Measurements from ENCODE around the gene MACF1.

Gene MACF1

DNA sequence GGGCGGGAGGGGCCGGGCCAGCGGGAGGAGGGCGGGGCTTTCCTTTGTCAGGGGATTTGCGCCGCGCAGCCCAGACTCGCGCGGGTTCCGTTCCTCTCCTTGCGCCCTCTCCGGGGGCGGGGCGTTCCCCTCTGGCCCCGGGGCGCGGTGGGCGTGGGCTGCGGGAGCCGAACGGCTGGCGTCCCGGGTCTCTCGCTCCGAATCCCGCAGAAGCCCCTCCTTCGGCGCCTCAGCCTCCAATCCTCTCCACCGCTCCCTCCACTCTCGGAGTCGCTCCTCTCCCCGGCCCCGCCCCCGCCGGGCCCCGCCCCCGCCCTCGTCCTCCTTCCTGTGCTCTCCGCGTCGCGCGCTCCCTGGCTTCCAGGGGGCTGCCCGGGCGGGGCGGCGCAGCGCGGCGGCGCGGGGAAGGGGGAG is 204.2 kb downstream of the MACF1 start:
- TF ChIP-seq, protein P1, sequence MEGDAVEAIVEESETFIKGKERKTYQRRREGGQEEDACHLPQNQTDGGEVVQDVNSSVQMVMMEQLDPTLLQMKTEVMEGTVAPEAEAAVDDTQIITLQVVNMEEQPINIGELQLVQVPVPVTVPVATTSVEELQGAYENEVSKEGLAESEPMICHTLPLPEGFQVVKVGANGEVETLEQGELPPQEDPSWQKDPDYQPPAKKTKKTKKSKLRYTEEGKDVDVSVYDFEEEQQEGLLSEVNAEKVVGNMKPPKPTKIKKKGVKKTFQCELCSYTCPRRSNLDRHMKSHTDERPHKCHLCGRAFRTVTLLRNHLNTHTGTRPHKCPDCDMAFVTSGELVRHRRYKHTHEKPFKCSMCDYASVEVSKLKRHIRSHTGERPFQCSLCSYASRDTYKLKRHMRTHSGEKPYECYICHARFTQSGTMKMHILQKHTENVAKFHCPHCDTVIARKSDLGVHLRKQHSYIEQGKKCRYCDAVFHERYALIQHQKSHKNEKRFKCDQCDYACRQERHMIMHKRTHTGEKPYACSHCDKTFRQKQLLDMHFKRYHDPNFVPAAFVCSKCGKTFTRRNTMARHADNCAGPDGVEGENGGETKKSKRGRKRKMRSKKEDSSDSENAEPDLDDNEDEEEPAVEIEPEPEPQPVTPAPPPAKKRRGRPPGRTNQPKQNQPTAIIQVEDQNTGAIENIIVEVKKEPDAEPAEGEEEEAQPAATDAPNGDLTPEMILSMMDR (IDR thresholded peaks at IDR 0.05; ENCODE audit: extremely low read depth, insufficient read depth, missing control alignments), result no peak
- in situ Hi-C loops (cut with MboI; ENCODE audit: low pct_unique_long_range_greater_than_20kb, low sequenced_read_pairs, unreplicated experiment), result no loop called here
- peak; percentile 97 for DNase-seq (ENCODE audit: low spot score)

DNA sequence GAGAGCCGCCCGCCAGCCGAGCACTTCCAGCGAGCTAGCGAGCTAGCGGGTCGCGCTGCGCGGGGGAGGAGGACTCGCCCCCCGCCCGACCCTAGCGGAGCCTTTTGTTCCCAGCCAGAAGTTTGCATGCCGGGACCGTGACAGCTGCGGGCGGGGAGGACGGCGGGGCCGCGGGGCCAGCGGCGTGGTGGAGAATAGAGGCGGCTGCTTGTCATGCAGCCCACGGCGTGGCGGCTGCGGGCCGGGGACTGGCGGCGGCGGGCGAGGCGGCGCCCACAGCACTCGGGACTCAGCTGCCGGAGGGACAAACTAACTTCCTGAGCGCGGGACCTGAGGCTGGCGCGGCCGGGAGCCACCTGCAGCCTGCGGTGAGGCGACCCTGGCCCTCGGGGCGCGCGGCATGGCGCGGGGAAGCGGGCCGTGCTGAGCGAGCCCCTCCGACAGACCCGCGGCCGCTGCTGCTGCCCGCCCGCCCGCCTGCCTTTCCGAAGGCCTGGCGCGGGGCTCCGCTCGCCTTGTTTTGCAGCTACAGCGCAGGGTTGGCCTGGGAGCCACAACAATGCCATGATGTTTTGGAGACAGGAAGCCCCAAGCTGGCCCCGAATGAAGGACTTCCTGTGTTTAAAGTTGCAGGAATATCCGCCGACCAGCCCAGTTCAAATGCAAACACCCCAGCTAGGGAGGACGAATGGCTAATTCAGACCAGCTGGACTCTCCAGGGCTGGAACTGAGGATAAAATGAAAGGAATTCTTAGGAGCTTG is 204.7 kb downstream of the MACF1 start:
- DNase-seq (ENCODE audit: low spot score), result no peak
- in situ Hi-C loops (cut with MboI; ENCODE audit: low pct_unique_long_range_greater_than_20kb, low sequenced_read_pairs, unreplicated experiment), result no loop called here
- TF ChIP-seq, protein P1 (IDR thresholded peaks at IDR 0.05; ENCODE audit: extremely low read depth, insufficient read depth, missing control alignments), result no peak

DNA sequence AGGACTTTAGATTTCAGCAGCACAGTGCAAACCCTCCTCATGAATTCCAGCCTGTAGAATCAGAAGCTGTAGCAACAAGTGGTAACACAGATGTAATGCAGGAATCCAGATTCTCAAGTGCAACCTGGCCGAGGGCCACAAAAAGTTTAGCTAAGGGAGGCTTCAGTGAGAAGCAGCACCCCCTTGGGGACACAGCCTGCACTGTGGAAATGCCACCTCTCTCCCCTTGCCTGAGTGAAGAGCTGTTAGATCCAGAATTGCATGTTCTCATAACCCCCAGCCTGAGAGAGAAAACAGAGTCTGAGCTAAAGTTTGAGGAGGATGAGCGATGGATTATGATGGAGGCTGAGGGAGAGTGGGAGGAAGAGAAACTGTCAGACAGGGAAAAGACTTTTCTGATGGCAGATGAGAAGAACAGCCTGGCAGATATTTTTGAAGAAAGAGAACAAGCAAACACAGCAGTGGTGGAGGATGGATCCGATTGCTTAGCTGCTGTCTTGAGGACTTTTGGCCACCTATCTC is 206.5 kb downstream of the MACF1 start:
- DNase-seq (ENCODE audit: low spot score), result peak; percentile 76
- in situ Hi-C loops (cut with MboI; ENCODE audit: low pct_unique_long_range_greater_than_20kb, low sequenced_read_pairs, unreplicated experiment), result no loop called here
- TF ChIP-seq, protein P1 (IDR thresholded peaks at IDR 0.05; ENCODE audit: extremely low read depth, insufficient read depth, missing control alignments), result peak; percentile 67

DNA sequence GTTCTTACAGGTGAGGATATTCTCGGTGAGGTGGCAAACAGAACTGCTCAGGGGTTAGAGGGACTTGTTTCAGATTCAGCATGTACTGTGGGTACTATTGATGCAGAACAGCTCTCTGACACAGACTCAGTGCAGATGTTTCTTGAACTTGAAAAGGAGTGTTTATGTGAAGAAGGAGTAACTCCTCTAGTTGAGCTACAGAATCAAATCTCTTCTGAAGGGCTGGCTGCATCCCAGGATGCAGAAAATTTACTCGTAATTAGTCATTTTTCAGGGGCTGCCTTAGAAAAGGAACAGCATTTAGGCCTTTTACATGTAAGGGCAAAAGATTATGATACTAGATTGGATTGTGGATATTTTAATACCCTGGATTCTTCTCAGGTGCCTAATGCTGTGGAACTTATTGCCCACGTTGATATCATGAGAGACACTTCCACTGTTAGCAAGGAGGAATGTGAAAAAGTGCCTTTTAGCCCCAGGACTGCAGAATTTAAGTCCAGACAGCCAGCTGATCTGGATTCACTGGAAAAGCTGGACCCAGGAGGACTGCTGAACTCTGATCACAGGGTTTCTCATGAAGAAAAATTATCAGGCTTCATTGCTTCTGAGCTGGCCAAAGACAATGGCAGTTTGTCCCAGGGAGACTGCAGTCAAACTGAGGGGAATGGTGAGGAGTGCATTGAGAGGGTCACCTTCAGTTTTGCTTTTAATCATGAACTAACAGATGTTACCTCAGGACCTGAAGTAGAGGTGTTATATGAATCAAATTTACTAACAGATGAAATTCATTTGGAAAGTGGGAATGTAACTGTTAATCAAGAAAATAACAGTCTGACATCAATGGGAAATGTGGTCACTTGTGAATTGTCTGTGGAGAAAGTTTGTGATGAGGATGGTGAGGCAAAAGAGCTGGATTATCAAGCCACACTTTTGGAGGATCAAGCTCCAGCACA is 207.3 kb downstream of the MACF1 start:
- TF ChIP-seq, protein P1 (IDR thresholded peaks at IDR 0.05; ENCODE audit: extremely low read depth, insufficient read depth, missing control alignments), result no peak
- peak; percentile 65 for DNase-seq (ENCODE audit: low spot score)
- in situ Hi-C loops (cut with MboI; ENCODE audit: low pct_unique_long_range_greater_than_20kb, low sequenced_read_pairs, unreplicated experiment), result no loop called here

DNA sequence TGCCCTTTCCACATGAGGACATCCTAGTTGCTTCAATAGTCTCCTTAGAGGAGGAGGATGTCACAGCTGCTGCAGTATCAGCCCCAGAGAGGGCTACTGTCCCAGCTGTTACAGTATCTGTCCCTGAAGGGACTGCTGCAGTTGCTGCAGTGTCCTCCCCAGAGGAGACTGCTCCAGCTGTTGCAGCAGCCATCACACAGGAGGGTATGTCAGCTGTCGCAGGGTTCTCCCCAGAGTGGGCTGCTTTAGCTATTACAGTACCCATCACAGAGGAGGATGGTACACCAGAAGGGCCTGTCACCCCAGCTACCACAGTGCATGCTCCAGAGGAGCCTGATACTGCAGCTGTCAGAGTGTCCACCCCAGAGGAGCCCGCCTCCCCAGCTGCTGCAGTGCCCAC is 208.4 kb downstream of the MACF1 start:
- TF ChIP-seq, protein P1 (IDR thresholded peaks at IDR 0.05; ENCODE audit: extremely low read depth, insufficient read depth, missing control alignments), result no peak
- no peak for DNase-seq (ENCODE audit: low spot score)
- in situ Hi-C loops (cut with MboI; ENCODE audit: low pct_unique_long_range_greater_than_20kb, low sequenced_read_pairs, unreplicated experiment), result no loop called here

DNA sequence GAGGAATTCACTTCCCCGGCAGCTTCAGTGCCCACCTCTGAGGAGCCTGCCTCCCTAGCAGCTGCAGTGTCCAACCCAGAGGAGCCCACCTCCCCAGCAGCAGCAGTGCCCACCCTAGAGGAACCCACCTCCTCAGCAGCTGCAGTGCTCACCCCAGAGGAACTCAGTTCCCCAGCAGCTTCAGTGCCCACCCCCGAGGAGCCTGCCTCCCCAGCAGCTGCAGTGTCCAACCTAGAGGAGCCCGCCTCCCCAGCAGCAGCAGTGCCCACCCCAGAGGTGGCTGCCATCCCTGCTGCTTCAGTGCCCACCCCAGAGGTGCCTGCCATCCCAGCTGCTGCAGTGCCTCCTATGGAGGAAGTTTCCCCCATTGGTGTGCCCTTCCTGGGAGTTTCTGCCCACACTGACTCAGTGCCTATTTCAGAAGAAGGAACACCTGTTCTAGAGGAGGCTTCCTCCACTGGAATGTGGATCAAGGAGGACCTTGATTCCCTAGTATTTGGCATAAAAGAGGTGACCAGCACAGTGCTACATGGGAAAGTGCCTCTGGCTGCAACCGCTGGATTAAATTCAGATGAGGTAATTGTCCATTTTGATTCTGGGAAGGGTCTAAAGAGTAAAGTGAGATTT is 209.5 kb downstream of the MACF1 start:
- in situ Hi-C loops (cut with MboI; ENCODE audit: low pct_unique_long_range_greater_than_20kb, low sequenced_read_pairs, unreplicated experiment), result no loop called here
- TF ChIP-seq, protein P1 (IDR thresholded peaks at IDR 0.05; ENCODE audit: extremely low read depth, insufficient read depth, missing control alignments), result no peak
- DNase-seq (ENCODE audit: low spot score), result no peak
